ENCODE results near the gene WDR74. TPM values are rescaled to one million over a fixed set of nuclear protein-coding genes. Genes with fewer than 3 reads are reported as not detected.

The WDR74 gene
- total and polyA plus RNA-seq, 2 of the 13 experiments (the other 11 are each of a cell fraction or from before 2014, with no cell fraction given), result 77.0 to 83.3 TPM

DNA sequence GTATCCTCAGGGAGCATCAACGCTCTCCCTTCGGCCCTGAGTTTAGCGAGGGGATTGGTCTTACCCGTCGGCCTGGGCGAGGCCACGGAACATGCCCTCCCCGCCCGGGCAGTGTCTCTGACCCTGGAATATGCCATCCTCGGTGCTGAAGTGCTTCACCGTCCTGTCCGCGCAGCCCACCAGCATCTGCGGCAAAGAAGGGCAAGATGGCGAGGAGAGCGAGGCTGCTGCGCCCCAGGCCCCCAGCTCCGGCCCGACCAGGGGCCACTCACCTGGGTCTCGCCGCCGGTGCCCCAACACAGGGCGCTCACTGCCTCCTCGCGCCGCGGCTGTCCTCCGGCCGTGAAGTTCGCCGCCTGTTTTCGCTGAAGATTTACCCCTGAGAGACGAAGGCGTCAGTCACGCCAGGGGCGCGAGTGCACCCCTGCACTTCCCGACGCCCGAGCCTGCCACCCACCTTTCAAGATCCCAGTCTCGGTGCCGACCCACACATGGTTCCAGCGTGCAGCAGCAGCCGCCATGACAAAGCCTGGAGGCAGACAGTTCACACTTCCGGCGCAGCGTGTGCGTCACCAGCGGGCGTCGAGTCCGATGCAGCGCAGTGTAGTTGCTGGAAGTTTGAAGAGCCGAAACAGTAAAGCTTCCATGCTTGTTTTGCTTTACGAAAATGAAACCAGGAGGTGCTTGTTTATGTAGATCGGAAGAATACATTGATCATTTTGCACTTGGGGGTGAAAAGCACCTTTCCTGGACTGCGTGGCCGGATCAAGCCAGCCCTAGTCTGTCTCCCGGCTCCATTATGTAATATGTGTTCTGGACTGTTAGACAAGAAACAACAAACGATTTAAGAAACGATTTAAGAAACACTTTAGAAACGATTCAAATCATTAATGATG, at the start of gene WDR74 (continued):
- TF ChIP-seq GPBP1L1 (CRISPR knock-in tag; IDR thresholded peaks at IDR 0.05) (no peak), PATZ1 (CRISPR knock-in tag; IDR thresholded peaks at IDR 0.05) (no peak), PHF5A (CRISPR knock-in tag; IDR thresholded peaks at IDR 0.05; ENCODE audit: low read depth, unreplicated experiment) (peak; percentile 57), NFATC3 (CRISPR knock-in tag; IDR thresholded peaks at IDR 0.05) (no peak), E2F2 (CRISPR knock-in tag; IDR thresholded peaks at IDR 0.05; ENCODE audit: borderline replicate concordance) (no peak), TP53 (CRISPR knock-in tag; conservative IDR thresholded peaks at IDR 0.05) (no peak; the same call in 1 of the 2 replicates), CSRNP1 (CRISPR knock-in tag; IDR thresholded peaks at IDR 0.05) (no peak; the same call in 1 of the 2 replicates), ZNF124 (CRISPR knock-in tag; IDR thresholded peaks at IDR 0.05) (peak; percentile 89; the same call in 1 of the 2 replicates), ELF3 (CRISPR knock-in tag; IDR thresholded peaks at IDR 0.05) (peak; percentile 66; the same call in 1 of the 2 replicates), HMGA1 (CRISPR knock-in tag; conservative IDR thresholded peaks at IDR 0.05) (no peak), HINFP (CRISPR knock-in tag; IDR thresholded peaks at IDR 0.05; ENCODE audit: low read depth) (peak; percentile 81; the same call in 1 of the 2 replicates), ZNF383 (CRISPR knock-in tag; IDR thresholded peaks at IDR 0.05; ENCODE audit: borderline replicate concordance) (no peak), TFE3 (CRISPR knock-in tag; IDR thresholded peaks at IDR 0.05) (no peak)
- TF ChIP-seq, protein P1, sequence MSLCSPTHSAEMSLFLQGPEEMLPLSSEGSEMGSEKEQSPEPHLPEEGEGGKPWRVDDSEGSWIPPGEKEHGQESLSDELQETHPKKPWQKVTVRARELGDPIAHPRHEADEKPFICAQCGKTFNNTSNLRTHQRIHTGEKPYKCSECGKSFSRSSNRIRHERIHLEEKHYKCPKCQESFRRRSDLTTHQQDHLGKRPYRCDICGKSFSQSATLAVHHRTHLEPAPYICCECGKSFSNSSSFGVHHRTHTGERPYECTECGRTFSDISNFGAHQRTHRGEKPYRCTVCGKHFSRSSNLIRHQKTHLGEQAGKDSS (CRISPR knock-in tag; IDR thresholded peaks at IDR 0.05; ENCODE audit: borderline replicate concordance, low read depth), result 0 out of 2 replicates have a peak, but pooled peaks have one; percentile 65
- TF ChIP-seq, protein P2, sequence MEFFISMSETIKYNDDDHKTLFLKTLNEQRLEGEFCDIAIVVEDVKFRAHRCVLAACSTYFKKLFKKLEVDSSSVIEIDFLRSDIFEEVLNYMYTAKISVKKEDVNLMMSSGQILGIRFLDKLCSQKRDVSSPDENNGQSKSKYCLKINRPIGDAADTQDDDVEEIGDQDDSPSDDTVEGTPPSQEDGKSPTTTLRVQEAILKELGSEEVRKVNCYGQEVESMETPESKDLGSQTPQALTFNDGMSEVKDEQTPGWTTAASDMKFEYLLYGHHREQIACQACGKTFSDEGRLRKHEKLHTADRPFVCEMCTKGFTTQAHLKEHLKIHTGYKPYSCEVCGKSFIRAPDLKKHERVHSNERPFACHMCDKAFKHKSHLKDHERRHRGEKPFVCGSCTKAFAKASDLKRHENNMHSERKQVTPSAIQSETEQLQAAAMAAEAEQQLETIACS (CRISPR knock-in tag; IDR thresholded peaks at IDR 0.05), result no peak

Measured in HepG2 (cell line).